HEK293 (cell line): ENCODE results near the gene LRRC7.

Source experiments
- MEIS1 ChIP-seq: sonication (generic); formaldehyde crosslinking; IDR thresholded peaks from 2 replicates; pipeline ENCODE4 v1.8.1; 2022; ENCODE audit warnings: missing genetic modification reagents, mild to moderate bottlenecking, borderline replicate concordance
- ZBTB1 ChIP-seq: fragments of 450-650 bp; formaldehyde crosslinking; IDR thresholded peaks from 2 replicates; pipeline ENCODE4 v1.5.1; 2016; ENCODE audit warnings: missing biosample characterization, missing genetic modification characterization
- ZBTB8A ChIP-seq: fragments of 450-650 bp; formaldehyde crosslinking; IDR thresholded peaks from 2 replicates; pipeline ENCODE4 v1.5.1; 2016; ENCODE audit warnings: missing biosample characterization, missing genetic modification characterization
- ZFP37 ChIP-seq: fragments of 450-650 bp; formaldehyde crosslinking; IDR thresholded peaks from 2 replicates; pipeline ENCODE4 v1.5.1; 2016; ENCODE audit warnings: missing biosample characterization, missing genetic modification characterization
- ZNF510 ChIP-seq: fragments of 450-650 bp; formaldehyde crosslinking; IDR thresholded peaks from 2 replicates; pipeline ENCODE4 v1.5.1; 2018; ENCODE audit warnings: mild to moderate bottlenecking, missing genetic modification characterization, missing biosample characterization; ENCODE audit not compliant: insufficient replicate concordance
- ZNF792 ChIP-seq: fragments of 450-650 bp; formaldehyde crosslinking; IDR thresholded peaks from 2 replicates; pipeline ENCODE4 v1.5.1; 2016; ENCODE audit warnings: missing biosample characterization, missing genetic modification characterization
- TF ChIP-seq, protein P1 (sequence below): fragments of 450-650 bp; formaldehyde crosslinking; IDR thresholded peaks from 2 replicates; pipeline ENCODE4 v1.5.1; 2016; ENCODE audit warnings: missing biosample characterization, missing genetic modification characterization, low read depth
- TF ChIP-seq, protein P2 (sequence below): fragments of 450-650 bp; formaldehyde crosslinking; IDR thresholded peaks from 2 replicates; pipeline ENCODE4 v1.5.1; 2016; ENCODE audit warnings: missing biosample characterization, missing genetic modification characterization
- TF ChIP-seq, protein P3 (sequence below): fragments of 450-650 bp; formaldehyde crosslinking; IDR thresholded peaks from 2 replicates; pipeline ENCODE4 v1.5.1; 2016; ENCODE audit warnings: missing biosample characterization, missing genetic modification characterization
- TF ChIP-seq, protein P4 (sequence below): fragments of 450-650 bp; formaldehyde crosslinking; conservative IDR thresholded peaks from 2 replicates; pipeline ENCODE4 v1.5.1; 2016; ENCODE audit warnings: low read depth, missing biosample characterization, missing genetic modification characterization

DNA sequence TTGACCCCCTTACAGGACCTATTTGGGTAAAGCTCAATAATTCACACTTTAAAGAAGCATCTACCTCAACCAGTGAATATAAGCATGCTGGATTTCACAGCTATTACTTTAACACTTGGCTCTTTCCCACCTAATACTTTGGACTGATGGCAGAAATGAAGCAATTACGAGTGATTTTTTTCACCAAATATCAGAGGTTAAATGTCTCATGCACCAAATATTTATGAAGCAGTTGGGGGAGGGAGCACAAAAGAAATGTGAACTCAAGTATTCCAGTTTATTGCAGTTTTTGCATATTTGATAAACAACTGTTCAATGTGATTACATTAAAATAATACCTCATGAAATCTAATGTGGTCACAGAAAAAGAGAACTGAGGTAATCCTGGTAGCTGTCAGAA lies 223.6 kb downstream of the LRRC7 start:
- TF ChIP-seq, protein P1, sequence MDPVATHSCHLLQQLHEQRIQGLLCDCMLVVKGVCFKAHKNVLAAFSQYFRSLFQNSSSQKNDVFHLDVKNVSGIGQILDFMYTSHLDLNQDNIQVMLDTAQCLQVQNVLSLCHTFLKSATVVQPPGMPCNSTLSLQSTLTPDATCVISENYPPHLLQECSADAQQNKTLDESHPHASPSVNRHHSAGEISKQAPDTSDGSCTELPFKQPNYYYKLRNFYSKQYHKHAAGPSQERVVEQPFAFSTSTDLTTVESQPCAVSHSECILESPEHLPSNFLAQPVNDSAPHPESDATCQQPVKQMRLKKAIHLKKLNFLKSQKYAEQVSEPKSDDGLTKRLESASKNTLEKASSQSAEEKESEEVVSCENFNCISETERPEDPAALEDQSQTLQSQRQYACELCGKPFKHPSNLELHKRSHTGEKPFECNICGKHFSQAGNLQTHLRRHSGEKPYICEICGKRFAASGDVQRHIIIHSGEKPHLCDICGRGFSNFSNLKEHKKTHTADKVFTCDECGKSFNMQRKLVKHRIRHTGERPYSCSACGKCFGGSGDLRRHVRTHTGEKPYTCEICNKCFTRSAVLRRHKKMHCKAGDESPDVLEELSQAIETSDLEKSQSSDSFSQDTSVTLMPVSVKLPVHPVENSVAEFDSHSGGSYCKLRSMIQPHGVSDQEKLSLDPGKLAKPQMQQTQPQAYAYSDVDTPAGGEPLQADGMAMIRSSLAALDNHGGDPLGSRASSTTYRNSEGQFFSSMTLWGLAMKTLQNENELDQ, result no peak
- TF ChIP-seq, protein P2, sequence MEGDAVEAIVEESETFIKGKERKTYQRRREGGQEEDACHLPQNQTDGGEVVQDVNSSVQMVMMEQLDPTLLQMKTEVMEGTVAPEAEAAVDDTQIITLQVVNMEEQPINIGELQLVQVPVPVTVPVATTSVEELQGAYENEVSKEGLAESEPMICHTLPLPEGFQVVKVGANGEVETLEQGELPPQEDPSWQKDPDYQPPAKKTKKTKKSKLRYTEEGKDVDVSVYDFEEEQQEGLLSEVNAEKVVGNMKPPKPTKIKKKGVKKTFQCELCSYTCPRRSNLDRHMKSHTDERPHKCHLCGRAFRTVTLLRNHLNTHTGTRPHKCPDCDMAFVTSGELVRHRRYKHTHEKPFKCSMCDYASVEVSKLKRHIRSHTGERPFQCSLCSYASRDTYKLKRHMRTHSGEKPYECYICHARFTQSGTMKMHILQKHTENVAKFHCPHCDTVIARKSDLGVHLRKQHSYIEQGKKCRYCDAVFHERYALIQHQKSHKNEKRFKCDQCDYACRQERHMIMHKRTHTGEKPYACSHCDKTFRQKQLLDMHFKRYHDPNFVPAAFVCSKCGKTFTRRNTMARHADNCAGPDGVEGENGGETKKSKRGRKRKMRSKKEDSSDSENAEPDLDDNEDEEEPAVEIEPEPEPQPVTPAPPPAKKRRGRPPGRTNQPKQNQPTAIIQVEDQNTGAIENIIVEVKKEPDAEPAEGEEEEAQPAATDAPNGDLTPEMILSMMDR (tag by site-specific recombination), result no peak
- TF ChIP-seq, protein P3, sequence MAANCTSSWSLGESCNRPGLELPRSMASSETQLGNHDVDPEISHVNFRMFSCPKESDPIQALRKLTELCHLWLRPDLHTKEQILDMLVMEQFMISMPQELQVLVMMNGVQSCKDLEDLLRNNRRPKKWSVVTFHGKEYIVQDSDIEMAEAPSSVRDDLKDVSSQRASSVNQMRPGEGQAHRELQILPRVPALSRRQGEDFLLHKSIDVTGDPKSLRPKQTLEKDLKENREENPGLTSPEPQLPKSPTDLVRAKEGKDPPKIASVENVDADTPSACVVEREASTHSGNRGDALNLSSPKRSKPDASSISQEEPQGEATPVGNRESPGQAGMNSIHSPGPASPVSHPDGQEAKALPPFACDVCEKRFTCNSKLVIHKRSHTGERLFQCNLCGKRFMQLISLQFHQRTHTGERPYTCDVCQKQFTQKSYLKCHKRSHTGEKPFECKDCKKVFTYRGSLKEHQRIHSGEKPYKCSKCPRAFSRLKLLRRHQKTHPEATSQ, result no peak
- TF ChIP-seq, protein P4, sequence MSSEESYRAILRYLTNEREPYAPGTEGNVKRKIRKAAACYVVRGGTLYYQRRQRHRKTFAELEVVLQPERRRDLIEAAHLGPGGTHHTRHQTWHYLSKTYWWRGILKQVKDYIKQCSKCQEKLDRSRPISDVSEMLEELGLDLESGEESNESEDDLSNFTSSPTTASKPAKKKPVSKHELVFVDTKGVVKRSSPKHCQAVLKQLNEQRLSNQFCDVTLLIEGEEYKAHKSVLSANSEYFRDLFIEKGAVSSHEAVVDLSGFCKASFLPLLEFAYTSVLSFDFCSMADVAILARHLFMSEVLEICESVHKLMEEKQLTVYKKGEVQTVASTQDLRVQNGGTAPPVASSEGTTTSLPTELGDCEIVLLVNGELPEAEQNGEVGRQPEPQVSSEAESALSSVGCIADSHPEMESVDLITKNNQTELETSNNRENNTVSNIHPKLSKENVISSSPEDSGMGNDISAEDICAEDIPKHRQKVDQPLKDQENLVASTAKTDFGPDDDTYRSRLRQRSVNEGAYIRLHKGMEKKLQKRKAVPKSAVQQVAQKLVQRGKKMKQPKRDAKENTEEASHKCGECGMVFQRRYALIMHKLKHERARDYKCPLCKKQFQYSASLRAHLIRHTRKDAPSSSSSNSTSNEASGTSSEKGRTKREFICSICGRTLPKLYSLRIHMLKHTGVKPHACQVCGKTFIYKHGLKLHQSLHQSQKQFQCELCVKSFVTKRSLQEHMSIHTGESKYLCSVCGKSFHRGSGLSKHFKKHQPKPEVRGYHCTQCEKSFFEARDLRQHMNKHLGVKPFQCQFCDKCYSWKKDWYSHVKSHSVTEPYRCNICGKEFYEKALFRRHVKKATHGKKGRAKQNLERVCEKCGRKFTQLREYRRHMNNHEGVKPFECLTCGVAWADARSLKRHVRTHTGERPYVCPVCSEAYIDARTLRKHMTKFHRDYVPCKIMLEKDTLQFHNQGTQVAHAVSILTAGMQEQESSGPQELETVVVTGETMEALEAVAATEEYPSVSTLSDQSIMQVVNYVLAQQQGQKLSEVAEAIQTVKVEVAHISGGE (tag by site-specific recombination), result no peak
- TF ChIP-seq ZBTB8A (tag by site-specific recombination) (no peak), ZFP37 (no peak), ZNF510 (tag by site-specific recombination) (no peak), ZBTB1 (no peak), ZNF792 (no peak), MEIS1 (CRISPR knock-in tag) (no peak)
